ENCODE results near the gene RUSC2. TPM values are rescaled to one million over a fixed set of nuclear protein-coding genes. Genes with fewer than 3 reads are reported as not detected.

RUSC2 gene, protein sequence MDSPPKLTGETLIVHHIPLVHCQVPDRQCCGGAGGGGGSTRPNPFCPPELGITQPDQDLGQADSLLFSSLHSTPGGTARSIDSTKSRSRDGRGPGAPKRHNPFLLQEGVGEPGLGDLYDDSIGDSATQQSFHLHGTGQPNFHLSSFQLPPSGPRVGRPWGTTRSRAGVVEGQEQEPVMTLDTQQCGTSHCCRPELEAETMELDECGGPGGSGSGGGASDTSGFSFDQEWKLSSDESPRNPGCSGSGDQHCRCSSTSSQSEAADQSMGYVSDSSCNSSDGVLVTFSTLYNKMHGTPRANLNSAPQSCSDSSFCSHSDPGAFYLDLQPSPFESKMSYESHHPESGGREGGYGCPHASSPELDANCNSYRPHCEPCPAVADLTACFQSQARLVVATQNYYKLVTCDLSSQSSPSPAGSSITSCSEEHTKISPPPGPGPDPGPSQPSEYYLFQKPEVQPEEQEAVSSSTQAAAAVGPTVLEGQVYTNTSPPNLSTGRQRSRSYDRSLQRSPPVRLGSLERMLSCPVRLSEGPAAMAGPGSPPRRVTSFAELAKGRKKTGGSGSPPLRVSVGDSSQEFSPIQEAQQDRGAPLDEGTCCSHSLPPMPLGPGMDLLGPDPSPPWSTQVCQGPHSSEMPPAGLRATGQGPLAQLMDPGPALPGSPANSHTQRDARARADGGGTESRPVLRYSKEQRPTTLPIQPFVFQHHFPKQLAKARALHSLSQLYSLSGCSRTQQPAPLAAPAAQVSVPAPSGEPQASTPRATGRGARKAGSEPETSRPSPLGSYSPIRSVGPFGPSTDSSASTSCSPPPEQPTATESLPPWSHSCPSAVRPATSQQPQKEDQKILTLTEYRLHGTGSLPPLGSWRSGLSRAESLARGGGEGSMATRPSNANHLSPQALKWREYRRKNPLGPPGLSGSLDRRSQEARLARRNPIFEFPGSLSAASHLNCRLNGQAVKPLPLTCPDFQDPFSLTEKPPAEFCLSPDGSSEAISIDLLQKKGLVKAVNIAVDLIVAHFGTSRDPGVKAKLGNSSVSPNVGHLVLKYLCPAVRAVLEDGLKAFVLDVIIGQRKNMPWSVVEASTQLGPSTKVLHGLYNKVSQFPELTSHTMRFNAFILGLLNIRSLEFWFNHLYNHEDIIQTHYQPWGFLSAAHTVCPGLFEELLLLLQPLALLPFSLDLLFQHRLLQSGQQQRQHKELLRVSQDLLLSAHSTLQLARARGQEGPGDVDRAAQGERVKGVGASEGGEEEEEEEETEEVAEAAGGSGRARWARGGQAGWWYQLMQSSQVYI (N-terminal part only)
- polyA plus RNA-seq (2013, experiment 1 of 2) = 6.3 TPM
- polyA plus RNA-seq (2013, experiment 2 of 2) = 6.5 TPM

DNA sequence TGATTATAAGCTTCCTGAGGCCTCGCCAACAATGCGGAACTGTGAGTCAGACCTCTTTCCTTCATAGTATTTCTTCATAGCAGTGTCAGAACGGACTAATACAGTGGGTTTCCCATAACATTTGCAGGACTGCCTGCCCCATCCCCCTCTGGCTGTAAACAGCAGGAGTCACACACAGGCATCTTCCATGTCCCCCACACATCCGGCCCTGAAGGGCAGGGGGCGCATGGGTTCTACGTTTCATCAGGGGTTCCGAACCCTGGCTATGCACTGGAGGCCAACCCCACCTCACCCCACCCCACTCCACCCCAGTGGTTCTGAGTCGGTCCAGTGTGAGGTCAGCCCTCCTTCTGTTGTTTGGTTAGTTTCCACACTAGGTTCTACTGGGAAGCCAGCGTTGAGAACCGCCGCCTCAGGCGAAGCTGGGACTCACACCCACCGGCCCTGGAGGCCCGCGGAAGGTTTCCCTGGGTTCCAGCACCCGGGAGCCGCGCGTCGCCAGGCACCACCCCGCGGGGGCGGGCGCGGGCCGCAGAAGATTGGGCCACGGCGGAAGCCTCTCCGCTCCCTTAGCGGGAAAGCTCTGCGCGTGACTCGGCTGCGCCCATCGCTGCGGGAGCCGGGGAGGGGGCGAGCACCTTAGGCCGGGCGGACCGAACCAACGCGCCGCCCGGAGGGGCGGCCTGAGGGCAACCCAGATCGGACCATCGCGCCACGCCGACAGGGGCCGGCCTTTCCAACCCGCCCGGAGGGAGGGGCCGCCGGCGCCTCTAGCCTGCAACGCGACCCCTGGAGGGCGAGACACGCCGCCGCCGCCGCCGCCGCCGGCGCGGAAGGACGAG, at the start of gene RUSC2:
Gene RUSC2, plus strand, starts transcription at position 799 of the 842 bp plus-strand sequence. CDS start 56,411 bp downstream, outside the sequence.
- peak within 1 kb of the TSS; percentile 69 for H2BK12ac ChIP-seq (ENCODE audit: low read length)
- no peaks in the 10 kb centered on the region for H3K36me3 ChIP-seq (replicated peaks in 1 of 2; ENCODE audit: control insufficient read depth in 2 of 2, insufficient read depth in 2 of 2, low read length in 2 of 2)
- peak within 1 kb of the TSS; percentile 95 for H2AFZ ChIP-seq (ENCODE audit: low read length)
- peak within 1 kb of the TSS; percentile 78 for H2BK5ac ChIP-seq (ENCODE audit: low read length)
- WGBS, 2 donors (ENCODE audit: extremely low coverage in 2 of 2, insufficient read length in 2 of 2, insufficient replicate concordance in 1 of 2) = no CpG with 5 or more reads among the region's 71 CpGs
- H3K4me1 ChIP-seq (ENCODE audit: control insufficient read depth in 2 of 2, insufficient read depth in 1 of 2, low read depth in 1 of 2, low read length in 2 of 2) = peaks cover 8 to 10% of the 10 kb centered on the region in 2 donors
- peak within 1 kb of the TSS; percentile 95 for H3K9ac ChIP-seq (ENCODE audit: low read depth, low read length, poor library complexity)
- H3K14ac ChIP-seq (ENCODE audit: low read length) = no peak within 1 kb of the TSS
- no peaks in the 10 kb centered on the region for H3K27me3 ChIP-seq (ENCODE audit: control insufficient read depth in 3 of 3, insufficient read depth in 3 of 3, low read depth in 1 of 3, low read length in 3 of 3)
- H2BK120ac ChIP-seq (ENCODE audit: low read depth, low read length) = peak within 1 kb of the TSS; percentile 35
- H4K8ac ChIP-seq (ENCODE audit: low read depth, low read length) = peak within 1 kb of the TSS; percentile 70
- DNase-seq (ENCODE audit: low spot score) = peak; percentile 89
- H3K4me2 ChIP-seq (ENCODE audit: insufficient read depth, low read length, poor library complexity, severe bottlenecking) = peak within 1 kb of the TSS; percentile 91
- H3K27ac ChIP-seq (replicated peaks; ENCODE audit: low read length) = no peak within 1 kb of the TSS
- H3K23ac ChIP-seq (ENCODE audit: low read depth, low read length, poor library complexity) = peak within 1 kb of the TSS; percentile 81
- H2AK5ac ChIP-seq (ENCODE audit: low read depth, low read length) = peak within 1 kb of the TSS; percentile 80
- peak within 1 kb of the TSS; percentile 85 for H3K4ac ChIP-seq (ENCODE audit: low read length)
- peak within 1 kb of the TSS; percentile 65 for H2BK15ac ChIP-seq (ENCODE audit: low read length)
- H3K4me3 ChIP-seq (ENCODE audit: low read length in 2 of 2) = peak within 1 kb of the TSS; percentile 54 to 83
- peak within 1 kb of the TSS; percentile 6 for H4K91ac ChIP-seq (ENCODE audit: low read depth, low read length, poor library complexity)
- H3K18ac ChIP-seq (ENCODE audit: low read length) = peak within 1 kb of the TSS; percentile 98
- no peaks in the 10 kb centered on the region for H3K79me1 ChIP-seq (ENCODE audit: low read depth, low read length)
- H3K9me3 ChIP-seq (replicated peaks in 1 of 2; ENCODE audit: control insufficient read depth in 2 of 2, insufficient read depth in 1 of 2, low read depth in 1 of 2, low read length in 2 of 2) = peaks cover 0 to 3% of the 10 kb centered on the region in 2 donors

DNA sequence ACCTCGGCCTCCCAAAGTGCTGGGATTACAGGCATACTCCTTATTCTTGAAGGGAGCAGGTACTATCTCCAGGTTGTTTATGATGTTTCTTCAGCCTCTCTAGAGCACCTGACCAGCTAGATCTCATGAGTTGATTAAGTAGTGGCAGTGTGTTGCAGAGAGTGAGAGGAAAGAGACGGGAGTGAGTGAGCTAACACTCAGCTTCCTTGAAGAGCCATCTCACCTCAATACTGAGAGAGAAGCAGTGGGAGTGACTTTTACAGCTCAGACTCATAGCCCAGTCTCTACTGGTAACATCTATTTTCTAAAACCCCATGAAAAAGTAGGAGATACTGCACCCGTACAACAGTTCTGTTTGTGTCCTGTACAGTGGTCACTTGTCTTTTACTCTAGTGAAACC, 43.9 kb upstream of the RUSC2 start:
- H3K18ac ChIP-seq (ENCODE audit: low read length) = no peak overlapping the region
- no peak overlapping the region for H3K4me2 ChIP-seq (ENCODE audit: insufficient read depth, low read length, poor library complexity, severe bottlenecking)
- H3K4me1 ChIP-seq (ENCODE audit: control insufficient read depth in 2 of 2, insufficient read depth in 1 of 2, low read depth in 1 of 2, low read length in 2 of 2) = no peaks in the 10 kb centered on the region
- no peak overlapping the region for H2BK12ac ChIP-seq (ENCODE audit: low read length)
- peaks cover 0 to 10% (median 0%) of the 10 kb centered on the region in 3 experiments for H3K27me3 ChIP-seq (ENCODE audit: control insufficient read depth in 3 of 3, insufficient read depth in 3 of 3, low read depth in 1 of 3, low read length in 3 of 3)
- H3K36me3 ChIP-seq (replicated peaks in 1 of 2; ENCODE audit: control insufficient read depth in 2 of 2, insufficient read depth in 2 of 2, low read length in 2 of 2) = no peaks in the 10 kb centered on the region
- H2BK15ac ChIP-seq (ENCODE audit: low read length) = no peak overlapping the region
- no peak overlapping the region for H3K9ac ChIP-seq (ENCODE audit: low read depth, low read length, poor library complexity)
- H3K14ac ChIP-seq (ENCODE audit: low read length) = no peak overlapping the region
- no peak overlapping the region for H3K4ac ChIP-seq (ENCODE audit: low read length)
- no peak for DNase-seq (ENCODE audit: low spot score)
- H3K4me3 ChIP-seq (ENCODE audit: low read length in 2 of 2) = no peak overlapping the region
- H3K27ac ChIP-seq (replicated peaks; ENCODE audit: low read length) = no peak overlapping the region
- WGBS, 2 donors (ENCODE audit: extremely low coverage in 2 of 2, insufficient read length in 2 of 2, insufficient replicate concordance in 1 of 2) = no CpG with 5 or more reads among the region's 3 CpGs
- no peak overlapping the region for H4K91ac ChIP-seq (ENCODE audit: low read depth, low read length, poor library complexity)
- no peaks in the 10 kb centered on the region for H3K79me1 ChIP-seq (ENCODE audit: low read depth, low read length)
- no peak overlapping the region for H4K8ac ChIP-seq (ENCODE audit: low read depth, low read length)
- H2AK5ac ChIP-seq (ENCODE audit: low read depth, low read length) = no peak overlapping the region
- H2BK5ac ChIP-seq (ENCODE audit: low read length) = no peak overlapping the region
- no peak overlapping the region for H2AFZ ChIP-seq (ENCODE audit: low read length)
- no peaks in the 10 kb centered on the region for H3K9me3 ChIP-seq (replicated peaks in 1 of 2; ENCODE audit: control insufficient read depth in 2 of 2, insufficient read depth in 1 of 2, low read depth in 1 of 2, low read length in 2 of 2)
- no peak overlapping the region for H3K23ac ChIP-seq (ENCODE audit: low read depth, low read length, poor library complexity)
- no peak overlapping the region for H2BK120ac ChIP-seq (ENCODE audit: low read depth, low read length)

DNA sequence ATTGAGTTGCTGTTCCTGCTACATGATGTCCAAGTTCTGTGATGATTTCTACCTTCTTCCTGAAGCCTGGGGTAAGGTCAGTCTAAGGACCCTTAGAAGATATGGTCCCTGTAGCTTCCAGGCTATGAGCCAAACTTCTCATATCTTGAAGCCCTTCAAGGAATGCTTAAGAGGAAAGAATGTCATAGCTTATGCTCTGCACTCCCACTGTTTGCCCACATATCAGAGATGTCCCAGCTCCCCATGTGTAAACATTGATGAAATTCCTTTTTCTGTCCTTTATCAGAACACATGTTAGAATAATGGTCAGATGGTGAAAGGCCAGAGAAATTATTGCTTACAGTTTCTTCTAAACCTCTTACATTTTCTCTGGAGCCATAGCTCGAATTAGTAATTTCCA, 41.4 kb upstream of the RUSC2 start:
- Histone ChIP-seq H3K27ac (replicated peaks; ENCODE audit: low read length) (no peak overlapping the region), H3K79me1 (ENCODE audit: low read depth, low read length) (no peaks in the 10 kb centered on the region), H2BK5ac (ENCODE audit: low read length) (no peak overlapping the region), H2AK5ac (ENCODE audit: low read depth, low read length) (no peak overlapping the region), H3K4me3 (ENCODE audit: low read length in 2 of 2) (no peak overlapping the region), H3K18ac (ENCODE audit: low read length) (no peak overlapping the region), H2BK120ac (ENCODE audit: low read depth, low read length) (no peak overlapping the region), H3K4me1 (ENCODE audit: control insufficient read depth in 2 of 2, insufficient read depth in 1 of 2, low read depth in 1 of 2, low read length in 2 of 2) (no peaks in the 10 kb centered on the region), H3K27me3 (ENCODE audit: control insufficient read depth in 3 of 3, insufficient read depth in 3 of 3, low read depth in 1 of 3, low read length in 3 of 3) (peaks cover 0 to 10% (median 0%) of the 10 kb centered on the region in 3 experiments), H2BK12ac (ENCODE audit: low read length) (no peak overlapping the region), H4K8ac (ENCODE audit: low read depth, low read length) (no peak overlapping the region), H3K23ac (ENCODE audit: low read depth, low read length, poor library complexity) (no peak overlapping the region), H3K4ac (ENCODE audit: low read length) (no peak overlapping the region), H3K14ac (ENCODE audit: low read length) (no peak overlapping the region), H3K9me3 (replicated peaks in 1 of 2; ENCODE audit: control insufficient read depth in 2 of 2, insufficient read depth in 1 of 2, low read depth in 1 of 2, low read length in 2 of 2) (peaks cover 0 to 4% of the 10 kb centered on the region in 2 donors), H2AFZ (ENCODE audit: low read length) (no peak overlapping the region), H2BK15ac (ENCODE audit: low read length) (no peak overlapping the region), H3K4me2 (ENCODE audit: insufficient read depth, low read length, poor library complexity, severe bottlenecking) (no peak overlapping the region), H4K91ac (ENCODE audit: low read depth, low read length, poor library complexity) (no peak overlapping the region), H3K9ac (ENCODE audit: low read depth, low read length, poor library complexity) (no peak overlapping the region), H3K36me3 (replicated peaks in 1 of 2; ENCODE audit: control insufficient read depth in 2 of 2, insufficient read depth in 2 of 2, low read length in 2 of 2) (no peaks in the 10 kb centered on the region)
- no peak for DNase-seq (ENCODE audit: low spot score)
- WGBS, 2 donors (ENCODE audit: extremely low coverage in 2 of 2, insufficient read length in 2 of 2, insufficient replicate concordance in 1 of 2) = no CpG with 5 or more reads among the region's 1 CpG

All from neuronal stem cell (in vitro differentiated cells).